HL-60 (cell line): ENCODE measurements around the gene PAX9.

Experiments
- DNase-seq, 2 experiments: peaks; one replicate each; pipeline ENCODE4 v3.0.0-alpha.2; 2010 to 2020; ENCODE audit warnings: low read depth in 1 of 2, low spot score in 1 of 2
- H3K27ac ChIP-seq: fragments of 250-450 bp; sonication (Bioruptor Pico); replicated peaks from 2 replicates; pipeline ENCODE4 v1.5.1; 2020; ENCODE audit warnings: mild to moderate bottlenecking, moderate library complexity
- H3K27me3 ChIP-seq: fragments of 250-450 bp; sonication (Bioruptor Pico); 2 replicates; pipeline ENCODE4 v1.5.1; 2021; ENCODE audit warnings: mild to moderate bottlenecking, moderate library complexity; ENCODE audit not compliant: insufficient read depth, poor library complexity, severe bottlenecking
- H3K4me3 ChIP-seq: replicated peaks from 2 replicates; pipeline ENCODE4 v1.5.1; 2011; ENCODE audit warnings: mild to moderate bottlenecking, control low read depth, low read length; ENCODE audit not compliant: insufficient read depth
- GABPA ChIP-seq: IDR thresholded peaks from 2 replicates; pipeline ENCODE4 v1.6.1; 2012; ENCODE audit warnings: low read depth
- POLR2AphosphoS5 ChIP-seq: IDR thresholded peaks from 2 replicates; pipeline ENCODE4 v1.6.1; 2012; ENCODE audit warnings: low read depth
- SPI1 ChIP-seq: IDR thresholded peaks from 2 replicates; pipeline ENCODE4 v1.6.1; 2012; ENCODE audit warnings: low read depth, mild to moderate bottlenecking, borderline replicate concordance
- TF ChIP-seq, protein P1 (sequence below): IDR thresholded peaks from 2 replicates; pipeline ENCODE4 v1.6.1; 2012; ENCODE audit warnings: low read depth; ENCODE audit not compliant: insufficient replicate concordance
- TF ChIP-seq, protein P2 (sequence below): IDR thresholded peaks from one replicate; pipeline ENCODE4 v1.5.1; 2011; ENCODE audit warnings: low read length, control low read depth, inconsistent platforms; ENCODE audit not compliant: insufficient read depth

PAX9 gene

DNA sequence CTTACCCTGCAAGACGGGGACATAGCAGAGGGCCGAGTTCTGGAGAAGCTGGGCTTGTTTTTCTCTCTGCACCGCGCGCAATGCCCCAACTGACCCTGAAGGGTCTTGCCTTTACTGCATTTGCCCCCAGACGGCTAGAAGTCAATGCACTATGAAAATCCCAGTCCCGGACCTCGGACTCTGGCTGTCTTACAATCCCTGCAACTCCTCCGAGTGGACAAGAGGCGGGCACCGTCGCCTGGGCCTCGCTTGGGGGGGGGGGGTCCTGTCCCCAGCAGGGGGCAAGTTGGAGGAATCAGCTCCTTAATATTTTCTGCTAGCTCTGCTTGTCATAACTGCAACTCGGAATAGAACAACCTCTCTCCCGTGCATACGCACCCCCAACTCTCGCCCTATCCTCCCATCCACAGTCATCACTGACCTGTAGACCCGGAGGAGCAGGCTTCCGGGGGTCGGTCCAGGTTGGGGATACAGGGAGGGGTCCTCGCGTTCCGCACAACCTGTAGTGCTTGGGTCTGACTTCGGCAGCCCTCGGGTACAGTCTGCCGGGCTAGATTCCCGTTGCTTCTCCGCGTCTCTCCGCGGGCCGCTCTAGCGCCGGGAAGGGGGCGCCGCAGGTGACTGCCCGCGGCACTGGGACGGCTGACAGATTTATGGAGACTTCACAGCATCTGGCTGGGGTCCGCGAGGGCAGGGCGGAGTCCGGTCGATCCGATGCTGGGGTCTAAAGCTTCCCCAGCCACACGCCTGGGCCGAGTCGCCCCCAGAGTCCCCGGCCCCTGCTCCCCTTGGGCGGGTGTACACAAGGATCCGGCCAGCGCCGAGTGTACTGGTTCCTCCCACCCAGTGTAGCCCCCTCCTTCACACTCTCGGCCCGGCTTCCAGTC, 3.3 kb upstream of the PAX9 start:
- H3K27ac ChIP-seq, result no peak overlapping the region
- H3K27me3 ChIP-seq, result peaks cover 97% of the 10 kb centered on the region
- no peak for DNase-seq
- H3K4me3 ChIP-seq, result no peak overlapping the region
- TF ChIP-seq GABPA (no peak), SPI1 (no peak), POLR2AphosphoS5 (no peak)
- TF ChIP-seq, protein P1, sequence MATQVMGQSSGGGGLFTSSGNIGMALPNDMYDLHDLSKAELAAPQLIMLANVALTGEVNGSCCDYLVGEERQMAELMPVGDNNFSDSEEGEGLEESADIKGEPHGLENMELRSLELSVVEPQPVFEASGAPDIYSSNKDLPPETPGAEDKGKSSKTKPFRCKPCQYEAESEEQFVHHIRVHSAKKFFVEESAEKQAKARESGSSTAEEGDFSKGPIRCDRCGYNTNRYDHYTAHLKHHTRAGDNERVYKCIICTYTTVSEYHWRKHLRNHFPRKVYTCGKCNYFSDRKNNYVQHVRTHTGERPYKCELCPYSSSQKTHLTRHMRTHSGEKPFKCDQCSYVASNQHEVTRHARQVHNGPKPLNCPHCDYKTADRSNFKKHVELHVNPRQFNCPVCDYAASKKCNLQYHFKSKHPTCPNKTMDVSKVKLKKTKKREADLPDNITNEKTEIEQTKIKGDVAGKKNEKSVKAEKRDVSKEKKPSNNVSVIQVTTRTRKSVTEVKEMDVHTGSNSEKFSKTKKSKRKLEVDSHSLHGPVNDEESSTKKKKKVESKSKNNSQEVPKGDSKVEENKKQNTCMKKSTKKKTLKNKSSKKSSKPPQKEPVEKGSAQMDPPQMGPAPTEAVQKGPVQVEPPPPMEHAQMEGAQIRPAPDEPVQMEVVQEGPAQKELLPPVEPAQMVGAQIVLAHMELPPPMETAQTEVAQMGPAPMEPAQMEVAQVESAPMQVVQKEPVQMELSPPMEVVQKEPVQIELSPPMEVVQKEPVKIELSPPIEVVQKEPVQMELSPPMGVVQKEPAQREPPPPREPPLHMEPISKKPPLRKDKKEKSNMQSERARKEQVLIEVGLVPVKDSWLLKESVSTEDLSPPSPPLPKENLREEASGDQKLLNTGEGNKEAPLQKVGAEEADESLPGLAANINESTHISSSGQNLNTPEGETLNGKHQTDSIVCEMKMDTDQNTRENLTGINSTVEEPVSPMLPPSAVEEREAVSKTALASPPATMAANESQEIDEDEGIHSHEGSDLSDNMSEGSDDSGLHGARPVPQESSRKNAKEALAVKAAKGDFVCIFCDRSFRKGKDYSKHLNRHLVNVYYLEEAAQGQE, result no peak
- TF ChIP-seq, protein P2, sequence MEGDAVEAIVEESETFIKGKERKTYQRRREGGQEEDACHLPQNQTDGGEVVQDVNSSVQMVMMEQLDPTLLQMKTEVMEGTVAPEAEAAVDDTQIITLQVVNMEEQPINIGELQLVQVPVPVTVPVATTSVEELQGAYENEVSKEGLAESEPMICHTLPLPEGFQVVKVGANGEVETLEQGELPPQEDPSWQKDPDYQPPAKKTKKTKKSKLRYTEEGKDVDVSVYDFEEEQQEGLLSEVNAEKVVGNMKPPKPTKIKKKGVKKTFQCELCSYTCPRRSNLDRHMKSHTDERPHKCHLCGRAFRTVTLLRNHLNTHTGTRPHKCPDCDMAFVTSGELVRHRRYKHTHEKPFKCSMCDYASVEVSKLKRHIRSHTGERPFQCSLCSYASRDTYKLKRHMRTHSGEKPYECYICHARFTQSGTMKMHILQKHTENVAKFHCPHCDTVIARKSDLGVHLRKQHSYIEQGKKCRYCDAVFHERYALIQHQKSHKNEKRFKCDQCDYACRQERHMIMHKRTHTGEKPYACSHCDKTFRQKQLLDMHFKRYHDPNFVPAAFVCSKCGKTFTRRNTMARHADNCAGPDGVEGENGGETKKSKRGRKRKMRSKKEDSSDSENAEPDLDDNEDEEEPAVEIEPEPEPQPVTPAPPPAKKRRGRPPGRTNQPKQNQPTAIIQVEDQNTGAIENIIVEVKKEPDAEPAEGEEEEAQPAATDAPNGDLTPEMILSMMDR, result no peak

DNA sequence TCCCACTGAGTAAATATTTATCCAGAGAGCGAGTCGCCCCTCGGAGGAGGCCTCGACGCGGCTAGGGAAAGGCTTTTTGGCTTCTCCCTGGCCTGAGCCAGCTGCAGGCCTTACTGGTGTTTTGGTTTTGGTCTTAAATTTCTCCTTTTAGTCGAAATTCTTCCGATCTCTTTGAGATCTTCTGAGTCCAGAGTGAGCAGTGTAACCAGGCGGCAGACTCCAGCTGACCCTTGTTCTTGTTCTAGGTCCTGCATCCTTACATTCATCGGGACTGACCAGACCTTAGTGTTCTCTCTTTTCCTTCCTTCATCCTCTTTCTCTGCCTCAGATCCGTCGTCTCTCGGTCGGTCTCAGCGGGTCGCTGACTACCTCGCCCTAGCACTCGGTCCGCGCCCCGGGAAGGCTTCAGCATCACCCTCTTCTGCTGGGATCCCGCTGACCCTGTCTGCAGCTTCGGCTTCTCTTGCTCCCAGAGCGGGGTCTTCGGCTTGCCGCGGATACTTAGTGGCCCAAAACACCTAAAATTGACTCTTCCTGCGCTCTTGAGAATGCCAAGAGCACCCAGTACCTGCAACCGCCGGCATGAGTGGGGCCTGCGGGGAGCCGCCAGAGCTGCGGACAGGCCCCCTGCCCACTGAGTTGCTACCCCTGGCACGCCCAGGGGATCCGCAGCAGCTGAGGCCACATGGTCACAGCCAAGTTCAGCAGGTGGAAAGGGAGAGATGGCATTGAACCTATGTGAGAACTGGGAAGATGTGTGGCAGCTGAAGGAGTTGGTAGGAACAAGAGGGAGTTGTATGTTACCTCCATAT, 2.4 kb upstream of the PAX9 start:
- H3K4me3 ChIP-seq, result no peak overlapping the region
- H3K27ac ChIP-seq, result no peak overlapping the region
- H3K27me3 ChIP-seq, result peaks cover 97% of the 10 kb centered on the region
- TF ChIP-seq POLR2AphosphoS5, result no peak
- no peak for TF ChIP-seq GABPA
- TF ChIP-seq, protein P1, result no peak
- TF ChIP-seq, protein P2, result no peak
- TF ChIP-seq SPI1, result no peak
- DNase-seq, result no peak

DNA sequence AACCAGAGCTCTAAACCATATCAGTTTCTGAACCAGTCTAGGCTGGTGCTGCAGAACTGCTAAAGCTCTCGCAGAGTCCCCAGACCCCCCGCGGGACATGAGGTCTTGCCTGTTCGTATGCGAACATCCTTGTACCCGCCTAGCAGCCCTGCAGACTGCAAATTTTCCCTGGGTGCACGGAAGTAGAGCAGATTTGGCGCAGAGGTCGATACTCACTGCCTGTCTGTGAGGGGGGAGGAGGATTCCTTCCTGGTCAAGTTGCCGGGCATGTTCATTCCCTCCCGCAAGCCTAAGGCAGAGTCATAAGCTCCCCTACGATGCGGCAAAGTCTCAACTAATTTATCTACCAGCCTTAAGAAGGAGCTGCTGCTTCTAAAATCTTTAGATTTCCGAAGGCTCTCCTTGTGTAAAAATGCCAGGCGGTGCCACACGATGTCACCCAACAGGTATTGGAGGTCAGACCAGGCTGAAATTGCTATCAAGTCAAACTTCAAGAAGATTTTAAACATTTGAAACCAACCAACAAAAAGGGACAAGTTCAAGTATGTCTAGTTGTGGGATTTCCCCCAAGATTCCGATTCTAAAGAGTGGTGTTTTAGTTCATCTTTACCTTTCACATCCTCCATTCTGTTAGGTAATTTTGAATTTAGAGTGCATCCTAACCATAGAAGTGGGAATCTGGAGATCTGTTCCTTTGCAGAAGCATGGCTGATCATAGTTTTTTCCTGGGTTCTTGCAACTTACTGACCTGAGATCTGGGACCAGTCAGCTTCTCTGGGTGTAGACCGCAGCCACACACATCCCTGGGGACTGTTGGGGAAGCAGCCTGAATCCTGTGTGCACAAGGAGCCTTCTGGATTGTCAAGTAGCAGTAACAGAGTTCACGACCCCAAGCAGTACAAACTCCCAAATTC, 1.6 kb upstream of the PAX9 start:
- no peak for TF ChIP-seq GABPA
- TF ChIP-seq, protein P1, result no peak
- no peak for DNase-seq
- Histone ChIP-seq H3K27ac (no peak overlapping the region), H3K4me3 (no peak overlapping the region), H3K27me3 (peaks cover 93% of the 10 kb centered on the region)
